ENCODE data around the gene CSMD2.

Gene CSMD2

DNA sequence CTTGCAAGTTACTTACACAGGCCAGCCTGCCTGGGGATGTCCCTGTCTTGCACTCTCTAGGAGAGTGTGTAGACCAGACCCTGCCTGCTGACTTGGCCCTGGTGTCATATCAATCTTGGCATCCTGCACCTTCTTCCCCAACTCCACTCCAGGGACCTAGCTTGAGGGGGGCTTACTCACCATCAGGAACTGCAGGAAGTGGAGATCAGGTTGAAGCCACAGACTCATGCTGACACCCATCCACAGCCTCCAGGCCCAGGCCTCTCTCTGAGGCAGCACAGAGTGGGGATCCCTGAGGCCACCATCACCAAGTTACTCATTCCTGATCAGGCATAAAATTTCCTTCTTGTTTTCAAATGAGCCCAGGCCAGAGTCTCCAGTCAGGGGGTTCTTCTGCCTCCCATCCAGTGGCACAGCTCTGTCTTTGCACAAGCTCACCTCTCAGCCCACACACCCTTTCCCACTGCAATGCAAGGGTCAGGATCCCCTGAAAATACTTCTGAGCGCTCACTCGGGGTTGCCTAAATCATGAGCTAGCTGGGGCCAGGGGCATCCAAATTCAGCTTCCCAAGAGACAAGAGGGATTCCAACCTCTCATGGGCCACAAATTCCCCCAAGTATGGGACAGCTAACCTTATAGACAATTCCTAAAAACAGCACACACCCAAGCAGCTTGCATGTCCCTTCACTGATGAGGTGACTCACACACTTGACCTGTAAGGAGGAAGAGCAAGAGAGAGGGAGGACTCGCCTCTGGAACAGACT, 33.5 kb downstream of the CSMD2 start:
- Histone ChIP-seq H3K9me3 (ENCODE audit: insufficient read depth, low read length, severe bottlenecking) (no peaks in the 10 kb centered on the region), H3K79me2 (ENCODE audit: insufficient read depth, low read length) (no peaks in the 10 kb centered on the region), H3K4me2 (ENCODE audit: insufficient read depth, low read length) (no peak overlapping the region), H3K9ac (ENCODE audit: low read depth, low read length) (no peak overlapping the region), H3K4me1 (ENCODE audit: insufficient read depth, low read length) (no peaks in the 10 kb centered on the region), H3K27me3 (ENCODE audit: insufficient read depth, low read length, poor library complexity) (no peaks in the 10 kb centered on the region), H3K27ac (ENCODE audit: low read length) (no peak overlapping the region), H2AFZ (ENCODE audit: low read depth, low read length) (no peak overlapping the region), H3K4me3 (ENCODE audit: low read depth in 1 of 2, low read length in 2 of 2) (no peak overlapping the region), H4K20me1 (ENCODE audit: insufficient read depth, low read length) (no peaks in the 10 kb centered on the region; the same call in 1 of the 2 replicates), H3K36me3 (ENCODE audit: insufficient read depth, low read length) (no peaks in the 10 kb centered on the region)
- TF ChIP-seq, protein P1, sequence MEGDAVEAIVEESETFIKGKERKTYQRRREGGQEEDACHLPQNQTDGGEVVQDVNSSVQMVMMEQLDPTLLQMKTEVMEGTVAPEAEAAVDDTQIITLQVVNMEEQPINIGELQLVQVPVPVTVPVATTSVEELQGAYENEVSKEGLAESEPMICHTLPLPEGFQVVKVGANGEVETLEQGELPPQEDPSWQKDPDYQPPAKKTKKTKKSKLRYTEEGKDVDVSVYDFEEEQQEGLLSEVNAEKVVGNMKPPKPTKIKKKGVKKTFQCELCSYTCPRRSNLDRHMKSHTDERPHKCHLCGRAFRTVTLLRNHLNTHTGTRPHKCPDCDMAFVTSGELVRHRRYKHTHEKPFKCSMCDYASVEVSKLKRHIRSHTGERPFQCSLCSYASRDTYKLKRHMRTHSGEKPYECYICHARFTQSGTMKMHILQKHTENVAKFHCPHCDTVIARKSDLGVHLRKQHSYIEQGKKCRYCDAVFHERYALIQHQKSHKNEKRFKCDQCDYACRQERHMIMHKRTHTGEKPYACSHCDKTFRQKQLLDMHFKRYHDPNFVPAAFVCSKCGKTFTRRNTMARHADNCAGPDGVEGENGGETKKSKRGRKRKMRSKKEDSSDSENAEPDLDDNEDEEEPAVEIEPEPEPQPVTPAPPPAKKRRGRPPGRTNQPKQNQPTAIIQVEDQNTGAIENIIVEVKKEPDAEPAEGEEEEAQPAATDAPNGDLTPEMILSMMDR (IDR thresholded peaks at IDR 0.05; ENCODE audit: borderline replicate concordance, extremely low read depth, low read length, poor library complexity, severe bottlenecking), result no peak
- no peak for TF ChIP-seq EZH2 (IDR thresholded peaks at IDR 0.05; ENCODE audit: borderline replicate concordance, low read depth, low read length, severe bottlenecking)
- DNase-seq, result no peak
- ATAC-seq (ENCODE audit: insufficient read depth, low read depth), result no peak

GRCh38 chr1:34130306-34130705, 34.7 kb downstream of the CSMD2 start:
- Histone ChIP-seq H3K4me3 (ENCODE audit: low read depth in 1 of 2, low read length in 2 of 2) (no peak overlapping the region), H3K9me3 (ENCODE audit: insufficient read depth, low read length, severe bottlenecking) (no peaks in the 10 kb centered on the region), H3K9ac (ENCODE audit: low read depth, low read length) (no peak overlapping the region), H3K4me2 (ENCODE audit: insufficient read depth, low read length) (no peak overlapping the region), H3K36me3 (ENCODE audit: insufficient read depth, low read length) (no peaks in the 10 kb centered on the region), H3K27ac (ENCODE audit: low read length) (no peak overlapping the region), H2AFZ (ENCODE audit: low read depth, low read length) (no peak overlapping the region), H3K4me1 (ENCODE audit: insufficient read depth, low read length) (no peaks in the 10 kb centered on the region), H3K79me2 (ENCODE audit: insufficient read depth, low read length) (no peaks in the 10 kb centered on the region), H4K20me1 (ENCODE audit: insufficient read depth, low read length) (no peaks in the 10 kb centered on the region; the same call in 1 of the 2 replicates), H3K27me3 (ENCODE audit: insufficient read depth, low read length, poor library complexity) (no peaks in the 10 kb centered on the region)
- TF ChIP-seq EZH2 (IDR thresholded peaks at IDR 0.05; ENCODE audit: borderline replicate concordance, low read depth, low read length, severe bottlenecking), result no peak
- TF ChIP-seq, protein P1 (IDR thresholded peaks at IDR 0.05; ENCODE audit: borderline replicate concordance, extremely low read depth, low read length, poor library complexity, severe bottlenecking), result no peak
- ATAC-seq (ENCODE audit: insufficient read depth, low read depth) (no peak), DNase-seq (no peak)

- no peak overlapping the region for H2AFZ ChIP-seq (ENCODE audit: low read depth, low read length)
- H3K27ac ChIP-seq (ENCODE audit: low read length), result no peak overlapping the region
- H3K4me2 ChIP-seq (ENCODE audit: insufficient read depth, low read length), result no peak overlapping the region
- H3K27me3 ChIP-seq (ENCODE audit: insufficient read depth, low read length, poor library complexity), result no peaks in the 10 kb centered on the region
- DNase-seq (no peak), ATAC-seq (ENCODE audit: insufficient read depth, low read depth) (no peak)
- no peaks in the 10 kb centered on the region for H3K79me2 ChIP-seq (ENCODE audit: insufficient read depth, low read length)
- no peak overlapping the region for H3K4me3 ChIP-seq (ENCODE audit: low read depth in 1 of 2, low read length in 2 of 2)
- H3K9me3 ChIP-seq (ENCODE audit: insufficient read depth, low read length, severe bottlenecking), result no peaks in the 10 kb centered on the region
- TF ChIP-seq, protein P1 (IDR thresholded peaks at IDR 0.05; ENCODE audit: borderline replicate concordance, extremely low read depth, low read length, poor library complexity, severe bottlenecking), result no peak
- no peak for TF ChIP-seq EZH2 (IDR thresholded peaks at IDR 0.05; ENCODE audit: borderline replicate concordance, low read depth, low read length, severe bottlenecking)
- H4K20me1 ChIP-seq (ENCODE audit: insufficient read depth, low read length), result no peaks in the 10 kb centered on the region; the same call in 1 of the 2 replicates
- H3K36me3 ChIP-seq (ENCODE audit: insufficient read depth, low read length), result no peaks in the 10 kb centered on the region
- no peak overlapping the region for H3K9ac ChIP-seq (ENCODE audit: low read depth, low read length)
- H3K4me1 ChIP-seq (ENCODE audit: insufficient read depth, low read length), result no peaks in the 10 kb centered on the region
Measured at GRCh38 chr1:34129630-34130029, 35.4 kb downstream of the CSMD2 start.
